Naive B cell (primary cell): ENCODE measurements around the gene OPA1. TPM values are rescaled to one million over a fixed set of nuclear protein-coding genes. Genes with fewer than 3 reads are reported as not detected.
A peak's percentile ranks its signal among the peaks of the same experiment; 100 is the strongest.

ENCODE experiments used
- ATAC-seq, 2 donors: fragments of 150-1000 bp; cut with Tn5 transposase; 2 replicates each; pipeline ENCODE4 v1.10.0; 2021; ENCODE audit warnings: low read depth in 2 of 2, mild to moderate bottlenecking in 2 of 2, moderate library complexity in 2 of 2
- DNase-seq: peaks from one replicate; pipeline ENCODE4 v3.0.0; 2022
- H3K27ac Mint-ChIP-seq, 6 donors: one replicate each; pipeline ENCODE4 v1.8.0; 2020 to 2022; ENCODE audit warnings: mild to moderate bottlenecking in 6 of 6, mixed read lengths in 6 of 6, moderate library complexity in 5 of 6, inconsistent platforms in 2 of 6
- H3K27me3 Mint-ChIP-seq, 3 donors: one replicate each; pipeline ENCODE4 v1.8.0; 2021 to 2022; ENCODE audit warnings: mixed read lengths in 3 of 3, mild to moderate bottlenecking in 1 of 3
- H3K36me3 Mint-ChIP-seq, 2 donors: one replicate each; pipeline ENCODE4 v1.8.0; 2020 to 2022; ENCODE audit warnings: mixed read lengths in 2 of 2, inconsistent platforms in 1 of 2, mild to moderate bottlenecking in 1 of 2
- H3K4me1 Mint-ChIP-seq, 3 donors: one replicate each; pipeline ENCODE4 v1.8.0; 2020 to 2022; ENCODE audit warnings: mixed read lengths in 3 of 3, inconsistent platforms in 1 of 3, mild to moderate bottlenecking in 1 of 3, moderate library complexity in 1 of 3
- H3K4me3 Mint-ChIP-seq, 8 donors: one replicate each; pipeline ENCODE4 v1.8.0; 2020 to 2022; ENCODE audit warnings: mild to moderate bottlenecking in 8 of 8, mixed read lengths in 8 of 8, moderate library complexity in 8 of 8, inconsistent platforms in 2 of 8
- H3K9me3 Mint-ChIP-seq, 7 donors: one replicate each; pipeline ENCODE4 v1.8.0; 2020 to 2022; ENCODE audit warnings: mixed read lengths in 7 of 7, mild to moderate bottlenecking in 5 of 7, inconsistent platforms in 2 of 7, moderate library complexity in 1 of 7
- polyA plus RNA-seq, 6 donors: library from polyadenylated mRNA; unstranded; fragments of 300-500 nt; fragmentation: Illumina TruSeq; gene quantifications; one replicate each; pipeline ENCODE4 v1.2.3, GENCODE V29; 2021; ENCODE audit warnings: low read depth in 6 of 6

OPA1 gene, protein sequence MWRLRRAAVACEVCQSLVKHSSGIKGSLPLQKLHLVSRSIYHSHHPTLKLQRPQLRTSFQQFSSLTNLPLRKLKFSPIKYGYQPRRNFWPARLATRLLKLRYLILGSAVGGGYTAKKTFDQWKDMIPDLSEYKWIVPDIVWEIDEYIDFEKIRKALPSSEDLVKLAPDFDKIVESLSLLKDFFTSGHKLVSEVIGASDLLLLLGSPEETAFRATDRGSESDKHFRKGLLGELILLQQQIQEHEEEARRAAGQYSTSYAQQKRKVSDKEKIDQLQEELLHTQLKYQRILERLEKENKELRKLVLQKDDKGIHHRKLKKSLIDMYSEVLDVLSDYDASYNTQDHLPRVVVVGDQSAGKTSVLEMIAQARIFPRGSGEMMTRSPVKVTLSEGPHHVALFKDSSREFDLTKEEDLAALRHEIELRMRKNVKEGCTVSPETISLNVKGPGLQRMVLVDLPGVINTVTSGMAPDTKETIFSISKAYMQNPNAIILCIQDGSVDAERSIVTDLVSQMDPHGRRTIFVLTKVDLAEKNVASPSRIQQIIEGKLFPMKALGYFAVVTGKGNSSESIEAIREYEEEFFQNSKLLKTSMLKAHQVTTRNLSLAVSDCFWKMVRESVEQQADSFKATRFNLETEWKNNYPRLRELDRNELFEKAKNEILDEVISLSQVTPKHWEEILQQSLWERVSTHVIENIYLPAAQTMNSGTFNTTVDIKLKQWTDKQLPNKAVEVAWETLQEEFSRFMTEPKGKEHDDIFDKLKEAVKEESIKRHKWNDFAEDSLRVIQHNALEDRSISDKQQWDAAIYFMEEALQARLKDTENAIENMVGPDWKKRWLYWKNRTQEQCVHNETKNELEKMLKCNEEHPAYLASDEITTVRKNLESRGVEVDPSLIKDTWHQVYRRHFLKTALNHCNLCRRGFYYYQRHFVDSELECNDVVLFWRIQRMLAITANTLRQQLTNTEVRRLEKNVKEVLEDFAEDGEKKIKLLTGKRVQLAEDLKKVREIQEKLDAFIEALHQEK
- 10 to 100 TPM; 15.7 to 31.7 (median 25.1) TPM for polyA plus RNA-seq

DNA sequence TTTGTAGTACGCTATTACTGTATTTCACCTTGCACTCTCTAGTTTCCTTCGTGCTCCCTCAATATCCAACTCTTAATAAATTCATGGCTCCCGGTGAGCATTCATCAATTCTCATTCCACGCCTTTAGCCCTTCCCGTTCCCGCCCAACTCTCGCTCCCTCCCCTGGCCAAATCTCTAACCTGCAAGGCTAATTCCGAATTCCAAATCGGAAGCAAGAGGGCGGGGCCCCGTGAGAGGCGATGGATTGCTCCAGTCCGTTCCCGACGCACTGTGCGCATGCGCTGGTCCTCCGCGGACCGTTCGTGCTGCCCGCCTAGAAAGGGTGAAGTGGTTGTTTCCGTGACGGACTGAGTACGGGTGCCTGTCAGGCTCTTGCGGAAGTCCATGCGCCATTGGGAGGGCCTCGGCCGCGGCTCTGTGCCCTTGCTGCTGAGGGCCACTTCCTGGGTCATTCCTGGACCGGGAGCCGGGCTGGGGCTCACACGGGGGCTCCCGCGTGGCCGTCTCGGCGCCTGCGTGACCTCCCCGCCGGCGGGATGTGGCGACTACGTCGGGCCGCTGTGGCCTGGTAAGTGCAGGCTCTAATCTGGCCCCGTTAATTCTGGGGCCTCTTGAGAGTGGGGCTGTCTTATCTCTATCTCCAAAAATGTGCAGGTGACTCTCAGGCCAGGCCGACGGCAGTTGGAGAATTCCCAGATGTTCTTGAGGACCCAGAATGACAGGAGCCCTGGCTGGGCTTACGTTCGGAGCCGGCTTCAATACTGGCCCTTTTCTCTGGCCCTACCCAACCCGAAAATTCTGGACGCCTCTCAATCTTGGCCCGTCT, at the start of gene OPA1:
TSS of gene OPA1 (plus strand) at position 368 of the 827 bp plus-strand sequence. CDS start at position 538, 170 bp downstream.
- peak within 1 kb of the TSS; percentile 93 to 98 (median 96) for H3K27ac Mint-ChIP-seq
- peaks cover 5 to 15% of the 10 kb centered on the region in 2 donors for H3K36me3 Mint-ChIP-seq
- peaks cover 36 to 45% (median 39%) of the 10 kb centered on the region in 3 donors for H3K4me1 Mint-ChIP-seq
- DNase-seq: peak; percentile 80
- H3K9me3 Mint-ChIP-seq: no peaks in the 10 kb centered on the region
- H3K4me3 Mint-ChIP-seq: peak within 1 kb of the TSS; percentile 90 to 99 (median 94)
- no peaks in the 10 kb centered on the region for H3K27me3 Mint-ChIP-seq
- peak; percentile 91 to 92 for ATAC-seq

DNA sequence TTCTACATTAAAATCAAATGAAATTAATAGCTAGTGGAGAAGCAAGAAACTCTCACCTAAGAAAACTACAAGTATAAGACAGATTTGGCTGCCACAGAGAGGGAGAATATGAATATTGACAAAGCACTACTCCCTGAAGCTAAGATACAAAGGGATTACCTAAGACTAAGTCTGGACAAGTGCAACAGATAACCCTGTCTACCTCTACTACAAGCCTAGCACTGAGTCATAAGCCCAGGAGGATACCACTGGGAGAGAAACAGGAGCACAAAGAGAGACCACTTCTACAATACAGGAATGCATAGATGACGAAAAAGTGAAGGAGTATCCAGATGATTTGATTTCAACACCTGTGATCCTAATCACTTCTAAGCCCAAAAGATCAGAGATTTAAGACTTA, 48.7 kb upstream of the OPA1 start:
- ATAC-seq (no peak), DNase-seq (no peak)
- Mint-ChIP-seq H3K4me1 (no peaks in the 10 kb centered on the region), H3K4me3 (no peak overlapping the region), H3K27me3 (peaks cover 7 to 12% (median 8%) of the 10 kb centered on the region in 3 donors), H3K27ac (no peak overlapping the region), H3K9me3 (peaks cover 3 to 22% (median 14%) of the 10 kb centered on the region in 7 donors), H3K36me3 (peaks cover 8 to 9% of the 10 kb centered on the region in 2 donors)

DNA sequence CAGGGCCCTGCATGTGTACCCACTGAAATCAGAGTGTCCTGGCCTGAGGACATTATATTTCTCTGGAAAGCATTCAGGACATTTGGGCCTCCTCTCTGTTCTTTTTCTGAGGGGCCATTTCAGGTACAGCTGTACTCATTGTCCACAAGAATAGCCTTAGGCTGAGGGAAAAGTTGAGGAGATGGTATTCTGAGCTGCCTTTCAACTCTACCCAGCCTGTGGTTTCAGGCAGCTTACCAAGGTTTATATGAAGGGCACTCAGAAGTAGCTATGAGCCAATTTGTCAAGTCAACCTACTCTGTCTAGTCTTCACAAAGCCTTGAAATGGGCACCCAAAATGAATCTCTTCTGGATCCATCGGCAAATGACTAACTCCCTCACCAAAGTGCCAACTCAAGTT, 47.7 kb upstream of the OPA1 start:
- peaks cover 7 to 12% (median 8%) of the 10 kb centered on the region in 3 donors for H3K27me3 Mint-ChIP-seq
- H3K4me3 Mint-ChIP-seq: no peak overlapping the region
- peaks cover 3 to 22% (median 14%) of the 10 kb centered on the region in 7 donors for H3K9me3 Mint-ChIP-seq
- peaks cover 8 to 9% of the 10 kb centered on the region in 2 donors for H3K36me3 Mint-ChIP-seq
- ATAC-seq (no peak), DNase-seq (no peak)
- H3K27ac Mint-ChIP-seq: peak overlapping the region in 1 of 6 donors; percentile 42
- H3K4me1 Mint-ChIP-seq: no peaks in the 10 kb centered on the region

DNA sequence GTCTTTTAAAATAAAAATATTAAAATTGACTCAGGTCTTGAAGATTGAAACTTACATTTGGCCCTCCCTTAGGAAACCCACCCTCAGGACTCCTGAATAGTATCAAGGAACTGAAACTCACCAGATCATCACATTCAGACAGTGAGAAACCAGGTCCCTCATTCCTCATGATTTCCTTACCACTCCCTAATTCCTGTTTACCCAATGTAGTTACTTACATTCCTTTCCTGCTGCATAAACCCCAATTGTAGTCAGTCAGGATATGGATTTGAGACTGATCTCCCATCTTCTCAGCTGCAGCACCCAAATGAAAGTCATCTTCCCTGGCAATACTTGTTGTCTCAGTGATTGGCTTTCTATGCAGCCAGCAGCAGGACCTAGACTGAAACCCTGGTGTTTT, 46.9 kb upstream of the OPA1 start:
- peaks cover 3 to 22% (median 14%) of the 10 kb centered on the region in 7 donors for H3K9me3 Mint-ChIP-seq
- DNase-seq (no peak), ATAC-seq (no peak)
- peaks cover 7 to 12% (median 8%) of the 10 kb centered on the region in 3 donors for H3K27me3 Mint-ChIP-seq
- peaks cover 8 to 9% of the 10 kb centered on the region in 2 donors for H3K36me3 Mint-ChIP-seq
- H3K4me3 Mint-ChIP-seq: no peak overlapping the region
- H3K4me1 Mint-ChIP-seq: no peaks in the 10 kb centered on the region
- peak overlapping the region in 1 of 6 donors; percentile 54 for H3K27ac Mint-ChIP-seq

DNA sequence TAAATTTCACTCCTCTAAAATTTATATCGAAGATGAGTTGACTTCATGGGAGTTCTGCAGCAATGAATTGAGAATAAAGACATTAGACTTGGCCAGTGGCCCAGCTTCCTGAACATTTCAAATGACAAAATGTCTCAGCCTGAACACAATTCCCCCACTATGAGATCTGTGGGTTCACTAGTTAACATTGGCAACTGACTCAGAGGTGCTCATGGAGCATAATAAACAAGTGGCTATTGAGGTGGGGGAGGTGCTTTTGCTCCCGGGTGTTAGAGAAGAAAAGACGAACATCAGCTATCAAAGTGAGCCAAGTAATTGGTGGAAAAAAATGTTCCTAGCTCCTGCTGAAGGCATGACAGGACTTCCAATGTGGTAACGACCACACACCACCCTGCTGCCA, 44.6 kb upstream of the OPA1 start:
- Mint-ChIP-seq H3K27ac (no peak overlapping the region), H3K36me3 (peaks cover 8 to 9% of the 10 kb centered on the region in 2 donors), H3K9me3 (peaks cover 3 to 22% (median 14%) of the 10 kb centered on the region in 7 donors), H3K4me3 (no peak overlapping the region), H3K27me3 (peaks cover 5 to 8% (median 7%) of the 10 kb centered on the region in 3 donors), H3K4me1 (no peaks in the 10 kb centered on the region)
- DNase-seq (no peak), ATAC-seq (no peak)

DNA sequence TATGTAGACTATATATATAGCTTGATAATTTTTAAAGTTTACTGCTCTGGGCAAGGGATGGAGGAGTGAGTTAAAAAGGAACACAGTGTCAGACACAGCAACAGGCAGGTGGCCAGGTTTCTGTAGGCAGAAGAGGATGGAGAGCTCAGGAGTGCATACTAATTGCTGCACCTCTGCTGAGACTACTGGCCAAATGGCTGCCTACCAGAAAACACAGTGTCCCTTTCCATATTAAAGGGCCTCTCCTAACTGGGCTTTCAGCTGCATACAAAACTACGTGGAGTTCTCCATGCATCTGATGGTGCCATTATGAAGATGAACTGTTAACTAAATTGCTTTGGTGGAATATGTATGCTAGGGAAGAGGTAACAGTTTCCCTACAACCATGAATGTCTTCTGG, 40.1 kb upstream of the OPA1 start:
- Mint-ChIP-seq H3K9me3 (peaks cover 0 to 2% (median 0%) of the 10 kb centered on the region in 7 donors), H3K27me3 (peaks cover 7 to 8% (median 8%) of the 10 kb centered on the region in 3 donors), H3K4me1 (no peaks in the 10 kb centered on the region), H3K36me3 (no peaks in the 10 kb centered on the region), H3K27ac (no peak overlapping the region), H3K4me3 (no peak overlapping the region)
- ATAC-seq (no peak), DNase-seq (no peak)

DNA sequence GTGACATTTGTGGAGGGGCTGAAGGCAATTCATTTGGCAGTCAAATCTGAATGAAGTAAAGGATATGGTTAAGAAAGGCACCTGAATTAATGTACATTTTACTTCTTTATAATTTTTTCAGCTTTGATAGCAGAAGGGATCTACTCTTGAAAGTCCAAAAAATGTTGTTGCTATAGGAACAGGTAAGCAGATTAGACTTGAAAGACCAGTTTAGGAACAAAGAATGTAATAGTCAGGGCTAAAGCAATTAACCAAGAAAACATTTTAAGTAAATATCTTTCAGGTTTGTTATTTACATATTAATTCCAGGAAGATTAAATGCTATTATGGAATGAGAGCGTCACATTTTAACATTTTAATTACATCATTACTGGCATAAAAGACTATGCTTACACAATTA, 39.4 kb upstream of the OPA1 start:
- no peak for DNase-seq
- Mint-ChIP-seq H3K4me3 (no peak overlapping the region), H3K27ac (peak overlapping the region in 1 of 6 donors; percentile 9), H3K36me3 (no peaks in the 10 kb centered on the region), H3K4me1 (no peaks in the 10 kb centered on the region), H3K27me3 (peaks cover 7 to 8% (median 8%) of the 10 kb centered on the region in 3 donors), H3K9me3 (peaks cover 0 to 1% (median 0%) of the 10 kb centered on the region in 7 donors)
- no peak for ATAC-seq

DNA sequence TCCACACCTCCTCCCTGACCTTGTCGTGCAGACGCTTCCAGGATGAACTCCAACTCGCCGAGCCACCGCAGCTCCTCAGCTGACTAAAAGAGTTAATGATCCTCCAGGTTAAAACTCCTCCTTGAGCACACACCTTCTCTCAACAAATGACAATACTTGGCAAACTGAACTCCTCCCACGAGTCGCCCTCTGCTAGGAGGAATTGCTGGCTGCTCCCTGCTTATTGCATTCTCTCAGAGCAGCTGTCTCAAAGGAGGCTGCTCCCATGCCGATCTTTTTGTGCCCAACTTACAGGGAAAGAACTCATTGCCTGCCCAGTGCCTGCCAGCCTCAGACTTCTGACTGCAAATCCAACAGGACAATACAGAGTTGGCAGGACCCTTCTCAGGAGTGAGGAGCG, 38.2 kb upstream of the OPA1 start, which contains the start of gene ATP13A4:
TSS of gene ATP13A4 (minus strand) at position 85 of the 400 bp plus-strand sequence. CDS start 96 bp downstream, outside the sequence.
- H3K27ac Mint-ChIP-seq: peak within 1 kb of the TSS in 1 of 6 donors; percentile 9
- no peaks in the 10 kb centered on the region for H3K36me3 Mint-ChIP-seq
- H3K9me3 Mint-ChIP-seq: peaks cover 0 to 1% (median 0%) of the 10 kb centered on the region in 7 donors
- H3K27me3 Mint-ChIP-seq: peaks cover 7 to 8% (median 8%) of the 10 kb centered on the region in 3 donors
- no peak for ATAC-seq
- no peaks in the 10 kb centered on the region for H3K4me1 Mint-ChIP-seq
- H3K4me3 Mint-ChIP-seq: no peak within 1 kb of the TSS
- DNase-seq: no peak

DNA sequence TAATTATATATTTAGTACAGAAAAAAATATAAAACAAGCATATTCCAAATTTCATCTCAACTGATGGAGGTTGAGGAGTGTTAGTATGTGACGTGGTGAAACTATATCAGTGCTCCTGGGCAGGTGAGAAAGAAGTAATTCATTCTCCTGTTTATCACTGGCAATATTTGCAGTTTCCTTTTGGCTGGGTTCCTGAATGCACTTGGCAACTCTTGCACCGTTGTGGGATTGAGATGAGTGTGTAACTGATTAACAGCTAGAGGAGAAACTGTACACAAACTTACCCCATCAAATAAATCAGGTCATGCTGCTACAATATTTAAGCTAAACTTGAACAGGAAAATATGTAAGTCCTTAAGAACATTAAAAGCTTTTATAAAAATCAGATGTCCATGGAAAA, 36.2 kb upstream of the OPA1 start:
- H3K27ac Mint-ChIP-seq: no peak overlapping the region
- no peak overlapping the region for H3K4me3 Mint-ChIP-seq
- peaks cover 7 to 8% (median 8%) of the 10 kb centered on the region in 3 donors for H3K27me3 Mint-ChIP-seq
- no peak for DNase-seq
- H3K36me3 Mint-ChIP-seq: no peaks in the 10 kb centered on the region
- no peaks in the 10 kb centered on the region for H3K9me3 Mint-ChIP-seq
- H3K4me1 Mint-ChIP-seq: no peaks in the 10 kb centered on the region
- ATAC-seq: no peak

DNA sequence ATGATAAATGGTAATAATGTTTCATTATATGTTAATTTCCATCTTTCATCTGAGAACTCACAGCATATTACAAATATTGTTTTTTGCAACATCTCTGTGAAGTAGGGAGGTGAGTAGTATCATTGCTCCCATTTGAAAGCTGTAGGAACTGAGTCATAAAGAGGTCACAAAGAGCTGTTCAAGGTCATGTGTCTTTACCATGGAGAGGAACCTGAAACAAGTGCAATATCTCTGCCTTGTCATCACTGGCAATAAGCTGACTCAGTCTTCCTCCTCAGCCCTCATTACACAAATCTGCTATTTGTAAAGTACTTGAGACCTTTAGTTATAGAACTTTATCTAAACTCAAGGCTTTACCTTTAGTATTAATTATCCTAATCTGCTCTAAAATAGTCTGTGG, 33.9 kb upstream of the OPA1 start:
- no peaks in the 10 kb centered on the region for H3K36me3 Mint-ChIP-seq
- no peaks in the 10 kb centered on the region for H3K9me3 Mint-ChIP-seq
- peak overlapping the region in 1 of 6 donors; percentile 8 for H3K27ac Mint-ChIP-seq
- ATAC-seq: no peak
- DNase-seq: no peak
- H3K4me3 Mint-ChIP-seq: no peak overlapping the region
- H3K4me1 Mint-ChIP-seq: no peaks in the 10 kb centered on the region
- H3K27me3 Mint-ChIP-seq: peaks cover 0 to 8% (median 8%) of the 10 kb centered on the region in 3 donors

DNA sequence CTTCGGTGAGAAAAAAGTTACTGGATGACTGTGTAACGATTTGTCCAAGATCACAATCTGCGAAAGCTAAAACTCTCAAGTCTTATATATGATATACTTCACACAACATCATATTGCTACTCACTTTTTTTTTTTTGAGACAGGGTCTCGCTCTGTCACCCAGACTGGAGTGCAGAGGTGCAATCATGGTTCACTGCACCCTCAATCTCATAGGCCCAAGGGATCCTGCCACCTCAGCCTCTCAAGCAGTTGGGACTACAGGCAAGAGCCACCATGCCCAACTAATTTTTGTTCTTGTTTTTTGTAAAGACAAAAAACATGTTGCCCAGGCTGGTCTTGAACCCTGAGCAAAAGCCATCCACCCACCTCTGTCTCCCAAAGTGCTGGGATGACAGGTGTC, 32.9 kb upstream of the OPA1 start:
- DNase-seq (no peak), ATAC-seq (no peak)
- Mint-ChIP-seq H3K36me3 (no peaks in the 10 kb centered on the region), H3K4me1 (no peaks in the 10 kb centered on the region), H3K27ac (no peak overlapping the region), H3K4me3 (no peak overlapping the region), H3K9me3 (no peaks in the 10 kb centered on the region), H3K27me3 (no peaks in the 10 kb centered on the region)

DNA sequence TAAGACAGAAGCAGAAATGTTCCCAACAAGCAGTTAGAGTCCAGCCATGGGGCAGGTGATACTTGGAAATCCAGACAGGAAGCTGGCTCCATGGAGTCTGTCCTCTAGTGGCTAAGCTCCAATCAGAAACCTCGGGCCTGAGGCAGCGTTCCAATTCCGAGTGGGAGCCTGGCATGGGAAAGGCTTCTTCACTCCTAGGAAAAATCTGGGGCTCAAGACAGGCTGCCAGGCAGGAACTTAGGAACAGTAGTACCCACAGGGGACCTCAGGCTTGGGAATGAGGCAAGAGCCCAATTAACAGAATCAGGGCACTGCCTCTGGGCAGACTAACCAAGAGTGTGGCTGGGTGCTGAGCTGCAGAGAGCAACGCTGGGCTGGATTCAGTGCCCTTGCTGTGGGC, 32.1 kb upstream of the OPA1 start:
- Mint-ChIP-seq H3K27me3 (no peaks in the 10 kb centered on the region), H3K4me3 (no peak overlapping the region), H3K27ac (no peak overlapping the region), H3K36me3 (no peaks in the 10 kb centered on the region), H3K4me1 (no peaks in the 10 kb centered on the region), H3K9me3 (no peaks in the 10 kb centered on the region)
- no peak for ATAC-seq
- DNase-seq: no peak
